Omental fat pad (tissue), 4 donors: Measurements from ENCODE around the gene FAM209A. TPM values are rescaled to one million over a fixed set of nuclear protein-coding genes. Genes with fewer than 3 reads are reported as not detected.
"Not testable (repeated sequence)": the region's sequence is repeated elsewhere in the genome, so short reads cannot be mapped to it uniquely, and the experiment has no call there.

Source experiments
- ATAC-seq: fragments of 150-250 bp; one replicate; pipeline ENCODE4 v1.9.1; 2016; ENCODE audit warnings: mild to moderate bottlenecking, moderate library complexity; ENCODE audit not compliant: low FRiP score
- DNase-seq: peaks from one replicate; pipeline ENCODE4 v3.0.0-alpha.2; 2019; ENCODE audit warnings: low spot score
- CTCF ChIP-seq, 3 donors: fragments of 450-650 bp; IDR thresholded peaks; one replicate each; pipeline ENCODE4 v1.5.1; 2016 to 2017; ENCODE audit warnings: antibody characterized with exemption in 3 of 3, mild to moderate bottlenecking in 3 of 3, moderate library complexity in 2 of 3
- total RNA-seq, 4 donors: library from RNA; depleted of rRNA; stranded (reverse); fragments of >200 nt; gene quantifications; one replicate each; pipeline ENCODE4 v1.1.0, GENCODE V29; 2016

Gene FAM209A
- total RNA-seq, 4 donors from 2014 or later, result not detected

- no peak for ATAC-seq
- DNase-seq, result no peak
- no peak for TF ChIP-seq CTCF (IDR thresholded peaks at IDR 0.05)
Measured at GRCh38 chr20:56518721-56519398, 5.7 kb upstream of the FAM209A start.

- no peak for DNase-seq
- ATAC-seq, result no peak
- no peak for TF ChIP-seq CTCF (IDR thresholded peaks at IDR 0.05)
Measured at GRCh38 chr20:56519551-56519950, 5.0 kb upstream of the FAM209A start.

GRCh38 chr20:56520180-56520579 is 4.4 kb upstream of the FAM209A start:
- TF ChIP-seq CTCF (IDR thresholded peaks at IDR 0.05), result no peak
- ATAC-seq (no peak), DNase-seq (no peak)

- DNase-seq, ATAC-seq: not testable (repeated sequence)
Measured at GRCh38 chr20:56520746-56521354, 3.7 kb upstream of the FAM209A start.

- no peak for TF ChIP-seq CTCF (IDR thresholded peaks at IDR 0.05)
Measured at GRCh38 chr20:56522311-56522710, 2.2 kb upstream of the FAM209A start.

GRCh38 chr20:56527521-56527920 is 3.0 kb downstream of the FAM209A start:
- no peak for ATAC-seq
- DNase-seq, result no peak
- TF ChIP-seq CTCF (IDR thresholded peaks at IDR 0.05), result no peak

More at GRCh38 chr20:56522311-56522710, 2.2 kb upstream of the FAM209A start:
- DNase-seq, result no peak
- no peak for ATAC-seq

- not testable (repeated sequence) for DNase-seq, ATAC-seq
Measured at GRCh38 chr20:56532946-56533345, 8.4 kb downstream of the FAM209A start, which contains the start of gene FAM209B. Gene FAM209B, plus strand, starts transcription at chr20:56533246. Its CDS starts 96 bp downstream, at chr20:56533342.

GRCh38 chr20:56537997-56538396 is 13.5 kb downstream of the FAM209A start:
- no peak for TF ChIP-seq CTCF (IDR thresholded peaks at IDR 0.05)
- ATAC-seq, result no peak
- no peak for DNase-seq
